ENCODE results near the gene UBAP1.

UBAP1 gene

DNA sequence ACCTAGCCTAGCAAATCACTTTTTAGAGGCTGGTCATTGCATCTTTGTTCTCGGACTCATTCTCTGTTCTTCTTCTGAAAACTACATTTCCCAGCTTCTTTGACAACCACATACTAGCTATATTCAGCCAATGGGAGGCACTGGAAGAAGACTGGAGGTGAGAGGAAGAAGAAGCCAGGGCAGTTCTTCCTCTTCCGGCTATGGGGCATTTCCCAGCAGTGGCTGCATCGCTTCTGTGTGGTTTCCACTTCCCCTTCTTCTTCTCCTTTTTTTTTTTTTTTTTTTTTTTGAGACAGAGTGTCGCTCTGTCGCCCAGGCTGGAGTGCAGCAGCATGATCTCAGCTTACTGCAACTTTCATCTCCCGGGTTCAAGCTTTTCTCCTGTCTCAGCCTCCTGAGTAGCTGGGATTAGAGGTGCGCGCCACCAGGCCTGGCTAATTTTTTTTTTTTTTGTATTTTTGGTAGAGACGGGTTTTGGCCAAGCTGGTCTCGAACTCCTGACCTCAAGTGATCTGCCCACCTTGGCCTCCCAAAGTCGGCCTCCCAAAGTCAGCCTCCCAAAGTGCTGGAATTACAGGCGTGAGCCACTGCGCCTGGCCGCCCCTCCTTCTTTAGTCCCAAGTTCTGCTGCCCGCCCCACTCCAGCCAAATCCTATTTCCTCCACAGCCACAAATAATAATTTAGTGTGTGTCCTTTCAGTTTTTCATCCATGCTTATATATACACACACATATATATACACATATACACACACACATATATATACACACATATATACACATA, 6.9 kb upstream of the UBAP1 start:
- Mint-ChIP-seq H3K4me1 (peaks cover 15% of the 10 kb centered on the region), H3K4me3 (no peak overlapping the region), H3K36me3 (ENCODE audit: low read depth) (no peaks in the 10 kb centered on the region), H3K27me3 (ENCODE audit: low read depth) (no peaks in the 10 kb centered on the region), H3K9me3 (no peaks in the 10 kb centered on the region), H3K27ac (peak overlapping the region; percentile 30 to 39 (median 38))
- TF ChIP-seq, protein P1, sequence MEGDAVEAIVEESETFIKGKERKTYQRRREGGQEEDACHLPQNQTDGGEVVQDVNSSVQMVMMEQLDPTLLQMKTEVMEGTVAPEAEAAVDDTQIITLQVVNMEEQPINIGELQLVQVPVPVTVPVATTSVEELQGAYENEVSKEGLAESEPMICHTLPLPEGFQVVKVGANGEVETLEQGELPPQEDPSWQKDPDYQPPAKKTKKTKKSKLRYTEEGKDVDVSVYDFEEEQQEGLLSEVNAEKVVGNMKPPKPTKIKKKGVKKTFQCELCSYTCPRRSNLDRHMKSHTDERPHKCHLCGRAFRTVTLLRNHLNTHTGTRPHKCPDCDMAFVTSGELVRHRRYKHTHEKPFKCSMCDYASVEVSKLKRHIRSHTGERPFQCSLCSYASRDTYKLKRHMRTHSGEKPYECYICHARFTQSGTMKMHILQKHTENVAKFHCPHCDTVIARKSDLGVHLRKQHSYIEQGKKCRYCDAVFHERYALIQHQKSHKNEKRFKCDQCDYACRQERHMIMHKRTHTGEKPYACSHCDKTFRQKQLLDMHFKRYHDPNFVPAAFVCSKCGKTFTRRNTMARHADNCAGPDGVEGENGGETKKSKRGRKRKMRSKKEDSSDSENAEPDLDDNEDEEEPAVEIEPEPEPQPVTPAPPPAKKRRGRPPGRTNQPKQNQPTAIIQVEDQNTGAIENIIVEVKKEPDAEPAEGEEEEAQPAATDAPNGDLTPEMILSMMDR (IDR thresholded peaks at IDR 0.05; ENCODE audit: unreplicated experiment in 3 of 3): no peak

DNA sequence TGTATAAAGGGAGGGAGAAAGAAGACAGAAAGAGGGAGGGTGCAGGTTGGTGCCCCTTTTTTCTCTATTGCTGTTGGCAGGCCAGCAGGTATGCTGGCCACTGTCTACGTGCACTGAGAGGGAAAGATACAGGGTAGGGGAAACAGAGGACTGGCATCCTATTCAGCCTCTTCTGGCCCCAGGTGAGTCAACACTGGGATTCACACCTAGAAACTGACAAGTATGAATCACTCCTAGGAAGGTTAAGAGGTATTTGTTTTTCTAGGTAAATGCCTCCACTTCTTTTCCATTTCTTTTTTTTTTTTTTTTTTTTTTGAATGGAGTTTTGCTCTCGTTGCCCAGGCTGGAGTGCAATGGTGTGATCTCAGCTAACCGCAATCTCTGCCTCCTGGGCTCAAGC, 2.8 kb upstream of the UBAP1 start:
- Mint-ChIP-seq H3K4me1 (peaks cover 11% of the 10 kb centered on the region), H3K27ac (no peak overlapping the region), H3K9me3 (no peaks in the 10 kb centered on the region)

GRCh38 chr9:34177593-34178435, 1.0 kb upstream of the UBAP1 start:
- Mint-ChIP-seq H3K27me3 (ENCODE audit: low read depth) (no peaks in the 10 kb centered on the region), H3K27ac (peak overlapping the region; percentile 64 to 95 (median 89)), H3K9me3 (no peaks in the 10 kb centered on the region), H3K4me3 (peak overlapping the region; percentile 92 to 98 (median 95)), H3K4me1 (peaks cover 6% of the 10 kb centered on the region), H3K36me3 (ENCODE audit: low read depth) (peaks cover 9% of the 10 kb centered on the region)
- TF ChIP-seq, protein P1 (IDR thresholded peaks at IDR 0.05; ENCODE audit: unreplicated experiment in 3 of 3): no peak

More for the DNA sequence above, 2.8 kb upstream of the UBAP1 start:
- H3K36me3 Mint-ChIP-seq (ENCODE audit: low read depth): peaks cover 4% of the 10 kb centered on the region
- TF ChIP-seq, protein P1 (IDR thresholded peaks at IDR 0.05; ENCODE audit: unreplicated experiment in 3 of 3): no peak
- peak overlapping the region; percentile 8 to 65 (median 63) for H3K4me3 Mint-ChIP-seq
- no peaks in the 10 kb centered on the region for H3K27me3 Mint-ChIP-seq (ENCODE audit: low read depth)

GRCh38 chr9:34179213-34180136, 632 bp downstream of the UBAP1 start:
- Mint-ChIP-seq H3K4me3 (peak overlapping the region; percentile 92 to 98 (median 95)), H3K27me3 (ENCODE audit: low read depth) (no peaks in the 10 kb centered on the region), H3K36me3 (ENCODE audit: low read depth) (peaks cover 16% of the 10 kb centered on the region), H3K4me1 (peaks cover 6% of the 10 kb centered on the region), H3K9me3 (no peaks in the 10 kb centered on the region), H3K27ac (peak overlapping the region; percentile 89 to 95 (median 95))
- TF ChIP-seq, protein P1 (IDR thresholded peaks at IDR 0.05; ENCODE audit: unreplicated experiment in 3 of 3): no peak

GRCh38 chr9:34185778-34186551, 7.1 kb downstream of the UBAP1 start:
- peaks cover 23% of the 10 kb centered on the region for H3K36me3 Mint-ChIP-seq (ENCODE audit: low read depth)
- H3K9me3 Mint-ChIP-seq: no peaks in the 10 kb centered on the region
- no peak overlapping the region for H3K4me3 Mint-ChIP-seq
- TF ChIP-seq, protein P1 (IDR thresholded peaks at IDR 0.05; ENCODE audit: unreplicated experiment in 3 of 3): no peak
- H3K27me3 Mint-ChIP-seq (ENCODE audit: low read depth): no peaks in the 10 kb centered on the region
- peaks cover 13% of the 10 kb centered on the region for H3K4me1 Mint-ChIP-seq
- peak overlapping the region in 1 of 3 experiments; percentile 39 for H3K27ac Mint-ChIP-seq

Data from nephron (organoid).